HEK293 (cell line): Measurements from ENCODE around the gene LCN10.

Source experiments
- CTCF ChIA-PET: fragments of 350-600 bp; formaldehyde crosslinking; extraction: SDS; loops from one replicate; lab custom pipeline; 2021; ENCODE audit warnings: antibody characterized with exemption; lab: Yijun Ruan, JAX
- POLR2A ChIA-PET: fragments of 300-600 bp; formaldehyde crosslinking; extraction: SDS; loops from one replicate; lab custom pipeline; 2020; ENCODE audit warnings: antibody characterized with exemption, inconsistent platforms; lab: Yijun Ruan, JAX
- H3K27ac ChIP-seq: fragments of 200-500 bp; sonication (Bioruptor generic); 2 replicates; pipeline ENCODE4 v1.5.1; 2014; ENCODE audit warnings: low read depth, low read length, control low read depth, inconsistent platforms; ENCODE audit errors: extremely low read depth
- H3K36me3 ChIP-seq, 2 experiments: fragments of 200-500 bp in 1 of 2; sonication (Bioruptor generic) in 1 of 2; 1 replicate in 1 of 2; 2 replicates in 1 of 2; pipeline ENCODE4 v1.5.1; 2014 to 2017; ENCODE audit warnings: inconsistent platforms in 2 of 2, low read length in 2 of 2; ENCODE audit not compliant: control insufficient read depth in 2 of 2, insufficient read depth in 1 of 2
- H3K4me1 ChIP-seq: fragments of 200-500 bp; sonication (Bioruptor generic); 2 replicates; pipeline ENCODE4 v1.5.1; 2014; ENCODE audit warnings: mild to moderate bottlenecking, low read length, inconsistent platforms; ENCODE audit not compliant: control insufficient read depth, insufficient read depth
- H3K4me3 ChIP-seq: 2 replicates; pipeline ENCODE4 v1.5.1; 2011; ENCODE audit warnings: low read depth, mild to moderate bottlenecking, control low read depth, low read length, moderate library complexity
- H3K9me3 ChIP-seq: fragments of 200-500 bp; sonication (Bioruptor generic); 2 replicates; pipeline ENCODE4 v1.5.1; 2014; ENCODE audit warnings: low read depth, low read length, inconsistent platforms; ENCODE audit not compliant: control insufficient read depth, insufficient read depth
- GLIS1 ChIP-seq: fragments of 450-650 bp; formaldehyde crosslinking; IDR thresholded peaks from 2 replicates; pipeline ENCODE4 v1.5.1; 2016; ENCODE audit warnings: missing biosample characterization, missing genetic modification characterization
- GLIS2 ChIP-seq: fragments of 450-650 bp; formaldehyde crosslinking; IDR thresholded peaks from 2 replicates; pipeline ENCODE4 v1.5.1; 2016; ENCODE audit warnings: missing biosample characterization, missing genetic modification characterization
- HOXC10 ChIP-seq: sonication (generic); formaldehyde crosslinking; IDR thresholded peaks from 2 replicates; pipeline ENCODE4 v1.8.1; 2023; ENCODE audit warnings: mild to moderate bottlenecking, missing genetic modification reagents
- KLF1 ChIP-seq: fragments of 450-650 bp; formaldehyde crosslinking; IDR thresholded peaks from 2 replicates; pipeline ENCODE4 v1.5.1; 2016; ENCODE audit warnings: missing biosample characterization, missing genetic modification characterization
- PRDM6 ChIP-seq: fragments of 450-650 bp; formaldehyde crosslinking; IDR thresholded peaks from 2 replicates; pipeline ENCODE4 v1.5.1; 2017; ENCODE audit warnings: missing biosample characterization, missing genetic modification characterization
- TSHZ1 ChIP-seq: fragments of 450-650 bp; formaldehyde crosslinking; IDR thresholded peaks from 2 replicates; pipeline ENCODE4 v1.5.1; 2016; ENCODE audit warnings: missing biosample characterization, missing genetic modification characterization, borderline replicate concordance
- ZNF114 ChIP-seq: fragments of 450-650 bp; formaldehyde crosslinking; IDR thresholded peaks from 2 replicates; pipeline ENCODE4 v1.5.0; 2017; ENCODE audit warnings: missing biosample characterization, missing genetic modification characterization
- ZNF121 ChIP-seq: fragments of 450-650 bp; formaldehyde crosslinking; IDR thresholded peaks from 2 replicates; pipeline ENCODE4 v1.5.1; 2016; ENCODE audit warnings: missing biosample characterization, missing genetic modification characterization
- ZNF174 ChIP-seq: fragments of 450-650 bp; formaldehyde crosslinking; IDR thresholded peaks from 2 replicates; pipeline ENCODE4 v1.5.0; 2017; ENCODE audit warnings: missing biosample characterization, mild to moderate bottlenecking, missing genetic modification characterization
- ZNF211 ChIP-seq: fragments of 450-650 bp; formaldehyde crosslinking; IDR thresholded peaks from 2 replicates; pipeline ENCODE4 v1.5.1; 2016; ENCODE audit warnings: low read depth, missing biosample characterization, missing genetic modification characterization
- ZNF223 ChIP-seq: fragments of 450-650 bp; formaldehyde crosslinking; IDR thresholded peaks from 2 replicates; pipeline ENCODE4 v1.5.1; 2016; ENCODE audit warnings: missing biosample characterization, missing genetic modification characterization
- ZNF239 ChIP-seq: fragments of 450-650 bp; formaldehyde crosslinking; IDR thresholded peaks from 2 replicates; pipeline ENCODE4 v1.5.1; 2016; ENCODE audit warnings: missing biosample characterization, missing genetic modification characterization
- ZNF324 ChIP-seq: fragments of 450-650 bp; formaldehyde crosslinking; IDR thresholded peaks from 2 replicates; pipeline ENCODE4 v1.5.1; 2016; ENCODE audit warnings: missing biosample characterization, missing genetic modification characterization
- ZNF335 ChIP-seq: fragments of 450-650 bp; formaldehyde crosslinking; conservative IDR thresholded peaks from 2 replicates; pipeline ENCODE4 v1.5.1; 2016; ENCODE audit warnings: missing biosample characterization, missing genetic modification characterization
- ZNF350 ChIP-seq: fragments of 450-650 bp; formaldehyde crosslinking; IDR thresholded peaks from 2 replicates; pipeline ENCODE4 v1.5.0; 2017; ENCODE audit warnings: missing biosample characterization, mild to moderate bottlenecking, missing genetic modification characterization
- ZNF549 ChIP-seq: fragments of 450-650 bp; IDR thresholded peaks from 2 replicates; pipeline ENCODE4 v1.5.1; 2018; ENCODE audit warnings: missing biosample characterization, missing genetic modification characterization, mild to moderate bottlenecking, inconsistent platforms, moderate library complexity
- ZNF670 ChIP-seq: fragments of 450-650 bp; formaldehyde crosslinking; IDR thresholded peaks from 2 replicates; pipeline ENCODE4 v1.5.1; 2016; ENCODE audit warnings: missing biosample characterization, missing genetic modification characterization, low read depth
- ZNF692 ChIP-seq: fragments of 450-650 bp; formaldehyde crosslinking; IDR thresholded peaks from 2 replicates; pipeline ENCODE4 v1.5.1; 2016; ENCODE audit warnings: missing biosample characterization, missing genetic modification characterization
- ZNF747 ChIP-seq: fragments of 450-650 bp; formaldehyde crosslinking; IDR thresholded peaks from 2 replicates; pipeline ENCODE4 v1.5.1; 2016; ENCODE audit warnings: missing biosample characterization, missing genetic modification characterization
- ZNF785 ChIP-seq: fragments of 450-650 bp; formaldehyde crosslinking; IDR thresholded peaks from 2 replicates; pipeline ENCODE4 v1.5.1; 2016; ENCODE audit warnings: missing biosample characterization, missing genetic modification characterization
- ZSCAN30 ChIP-seq: fragments of 450-650 bp; IDR thresholded peaks from 2 replicates; pipeline ENCODE4 v1.5.1; 2018; ENCODE audit warnings: missing biosample characterization, mild to moderate bottlenecking, missing genetic modification characterization, moderate library complexity

Gene LCN10

GRCh38 chr9:136714893-136715274, 27.9 kb downstream of the LCN10 start:
- H3K27ac ChIP-seq: no peak overlapping the region
- CTCF ChIA-PET: interaction anchor here (1.0 kb wide), 1 partner anchor 9 kb away, joined by 4 read pairs; no protein-coding TSS in a partner anchor
- H3K9me3 ChIP-seq: no peaks in the 10 kb centered on the region
- POLR2A ChIA-PET: interaction anchor here (0.7 to 6.4 kb wide), 3 partner anchors 8 to 46 kb away, joined by 3 to 79 read pairs (median 25); no protein-coding TSS in a partner anchor
- no peak overlapping the region for H3K4me3 ChIP-seq
- TF ChIP-seq KLF1 (tag by site-specific recombination) (0 out of 2 replicates have a peak, but pooled peaks have one; percentile 4), GLIS1 (tag by site-specific recombination) (no peak), ZNF239 (tag by site-specific recombination) (no peak), ZNF549 (tag by site-specific recombination) (no peak), ZNF350 (tag by site-specific recombination) (no peak), ZNF324 (tag by site-specific recombination) (no peak), GLIS2 (tag by site-specific recombination) (0 out of 2 replicates have a peak, but pooled peaks have one; percentile 35), ZNF335 (tag by site-specific recombination) (peak; percentile 40; the same call in 1 of the 2 replicates), TSHZ1 (tag by site-specific recombination) (no peak)
- no peaks in the 10 kb centered on the region for H3K4me1 ChIP-seq
- peaks cover 0 to 32% of the 10 kb centered on the region in 2 experiments; a peak in 2 of 3 replicates for H3K36me3 ChIP-seq

GRCh38 chr9:136714096-136714892, 28.4 kb downstream of the LCN10 start:
- ChIA-PET POLR2A (interaction anchor here (0.9 to 6.4 kb wide), 5 partner anchors 8 to 43 kb away, joined by 3 to 79 read pairs (median 11); no protein-coding TSS in a partner anchor), CTCF (interaction anchor here (0.7 to 1.6 kb wide), 8 partner anchors 10 to 225 kb away, joined by 3 to 14 read pairs (median 4); partner anchors contain the start of gene LCN8)
- Histone ChIP-seq H3K4me3 (no peak overlapping the region; the same call in 1 of the 2 replicates), H3K36me3 (peaks cover 0 to 32% of the 10 kb centered on the region in 2 experiments; a peak in 2 of 3 replicates), H3K27ac (peak overlapping the region; percentile 48), H3K9me3 (no peaks in the 10 kb centered on the region), H3K4me1 (no peaks in the 10 kb centered on the region)
- no peak for TF ChIP-seq ZNF785
- TF ChIP-seq PRDM6 (tag by site-specific recombination): no peak
- TF ChIP-seq HOXC10 (CRISPR knock-in tag): no peak
- TF ChIP-seq KLF1 (tag by site-specific recombination): 0 out of 2 replicates have a peak, but pooled peaks have one; percentile 21
- TF ChIP-seq ZNF692 (tag by site-specific recombination): no peak
- TF ChIP-seq ZNF670 (tag by site-specific recombination): no peak
- TF ChIP-seq ZNF211 (tag by site-specific recombination): no peak
- peak; percentile 61 for TF ChIP-seq GLIS2 (tag by site-specific recombination)
- TF ChIP-seq ZNF747: no peak
- no peak for TF ChIP-seq ZSCAN30 (tag by site-specific recombination)
- no peak for TF ChIP-seq ZNF114 (tag by site-specific recombination)
- peak; percentile 36; the same call in 1 of the 2 replicates for TF ChIP-seq ZNF335 (tag by site-specific recombination)
- no peak for TF ChIP-seq ZNF174 (tag by site-specific recombination)
- peak; percentile 99 for TF ChIP-seq ZNF121 (tag by site-specific recombination)
- TF ChIP-seq ZNF223 (tag by site-specific recombination): peak; percentile 72; the same call in 1 of the 2 replicates
